NB4 (cell line): Measurements from ENCODE around the gene SLC4A1.

Source experiments
- MAX ChIP-seq: IDR thresholded peaks from 2 replicates; pipeline ENCODE4 v1.6.1; 2011; ENCODE audit warnings: low read depth, low read length
- MYC ChIP-seq: IDR thresholded peaks from 2 replicates; pipeline ENCODE4 v1.6.1; 2011; ENCODE audit warnings: low read depth, low read length

DNA sequence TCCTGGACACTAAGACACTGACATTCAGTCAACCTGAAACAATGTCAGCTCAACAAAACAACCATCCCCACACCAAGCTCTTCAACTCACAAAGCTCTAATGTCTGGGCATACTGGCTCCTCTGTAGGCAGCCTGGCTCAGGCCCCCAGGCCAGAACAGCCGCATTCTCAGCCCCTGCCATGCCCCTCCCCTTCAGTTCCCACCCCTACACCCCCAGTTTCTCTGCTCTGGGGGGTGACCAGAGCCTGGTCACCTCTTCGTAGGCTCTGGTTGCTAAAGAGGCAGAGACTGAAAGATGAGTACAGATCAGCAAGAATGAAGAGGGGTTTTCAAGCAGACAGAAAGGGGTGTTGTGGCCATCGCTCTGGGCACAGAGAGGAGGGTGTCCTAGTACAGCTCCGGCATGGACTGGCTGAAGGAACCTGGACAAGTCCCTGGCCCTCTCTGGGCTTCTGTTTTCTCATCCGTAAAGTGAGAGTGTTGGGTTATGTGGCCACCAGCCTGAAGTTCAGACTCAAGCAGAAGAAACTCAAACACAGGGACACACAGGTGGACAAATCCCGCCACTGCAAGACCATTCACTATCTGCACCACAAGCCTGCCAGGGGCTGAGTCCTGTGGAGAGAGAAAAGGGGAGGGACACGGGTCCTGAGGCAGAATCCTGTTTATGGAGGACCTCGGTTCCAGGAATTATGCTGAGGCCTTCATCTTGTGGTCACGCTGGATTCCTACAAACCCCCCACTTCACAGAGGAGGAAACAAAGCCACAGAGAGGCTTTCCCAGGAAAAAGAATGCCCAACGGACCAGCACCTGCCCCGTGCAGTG is 987 bp upstream of the SLC4A1 start:
- TF ChIP-seq MAX: no peak
- TF ChIP-seq MYC: no peak
